Measurements from ENCODE around the gene SMIM24. TPM values are rescaled to one million over a fixed set of nuclear protein-coding genes. Genes with fewer than 3 reads are reported as not detected.
A peak's percentile ranks its signal among the peaks of the same experiment; 100 is the strongest.
"Not testable (repeated sequence)": the region's sequence is repeated elsewhere in the genome, so short reads cannot be mapped to it uniquely, and the experiment has no call there.

Gene SMIM24
- total RNA-seq, 1 donor from 2014 or later, result not detected

DNA sequence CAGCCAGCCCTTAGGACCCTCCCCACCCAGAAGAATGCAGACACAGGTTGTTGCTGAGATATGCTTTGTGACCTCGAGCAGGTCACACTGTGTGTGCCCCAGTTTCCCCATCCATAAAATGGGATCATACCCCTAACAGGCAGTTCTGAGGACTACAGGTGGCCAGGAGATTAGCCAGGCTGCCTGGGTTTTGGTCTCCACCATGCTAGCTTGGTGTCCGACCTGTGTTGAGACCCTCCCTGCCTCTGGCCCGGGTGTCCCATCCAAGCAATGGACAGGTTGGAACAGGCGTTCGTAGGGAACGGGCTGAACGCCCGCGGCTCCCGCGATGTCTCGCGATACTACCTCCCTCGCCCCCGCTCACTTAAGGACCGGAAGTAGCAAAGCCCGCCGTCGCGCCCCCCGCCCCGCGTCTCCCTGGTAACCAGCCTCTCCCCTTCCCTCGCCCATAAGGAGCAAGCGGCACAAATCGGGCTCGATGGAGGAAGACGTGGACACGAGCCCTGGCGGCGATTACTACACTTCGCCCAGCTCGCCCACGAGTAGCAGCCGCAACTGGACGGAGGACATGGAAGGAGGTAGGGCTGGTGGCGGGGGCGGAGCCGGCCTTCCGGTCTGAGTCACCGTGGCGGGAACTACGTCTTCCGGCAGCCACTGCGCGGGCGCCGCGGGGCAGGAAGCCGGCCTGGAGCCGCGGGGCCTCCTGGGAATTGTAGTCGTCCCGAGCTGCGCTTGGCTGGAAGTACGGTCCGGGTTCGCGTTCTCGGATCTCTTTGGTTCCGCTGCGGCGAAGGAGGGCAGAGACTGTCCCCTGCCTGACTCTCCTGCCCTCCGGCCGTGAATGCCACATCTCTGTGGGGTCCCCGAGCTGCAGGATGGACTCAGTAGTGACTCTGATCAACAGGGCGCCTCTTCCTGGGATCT is 45.4 kb downstream of the SMIM24 start:
- DNase-seq (ENCODE audit: low read depth in 2 of 2), result peak; percentile 84 to 96

DNA sequence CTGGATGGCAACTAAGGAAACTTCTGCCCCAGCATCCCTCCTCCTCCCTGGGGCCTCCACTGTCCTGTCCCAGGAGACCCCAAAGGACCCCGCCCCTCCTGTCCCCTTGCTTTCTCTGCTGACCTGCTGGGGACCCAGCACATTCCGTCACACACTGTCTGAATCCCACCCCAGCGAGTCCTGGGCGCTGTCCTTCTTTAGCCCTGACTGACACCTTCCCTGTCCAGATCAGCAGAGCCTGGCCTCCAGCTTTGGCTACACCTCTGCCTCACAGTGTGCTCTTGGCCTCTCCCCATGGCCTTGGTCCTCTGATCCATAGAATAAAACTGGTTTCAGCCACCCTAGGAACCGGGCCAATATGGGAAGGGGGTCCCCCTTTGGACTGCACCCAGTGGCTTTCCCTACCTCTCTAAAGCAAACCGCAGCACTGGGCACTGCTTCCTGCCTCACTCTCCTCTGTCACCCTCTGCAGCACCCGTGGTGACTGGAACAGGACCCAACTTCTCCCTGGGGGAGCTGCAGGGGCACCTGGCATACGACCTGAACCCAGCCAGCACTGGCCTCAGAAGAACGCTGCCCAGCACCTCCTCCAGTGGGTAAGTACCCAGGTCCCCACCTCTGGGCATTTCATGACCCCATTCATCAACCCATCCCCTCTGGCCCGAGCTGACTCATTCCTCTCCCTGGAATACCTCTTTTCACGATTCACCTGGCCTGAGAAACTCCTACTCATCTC is 46.4 kb downstream of the SMIM24 start:
- DNase-seq (ENCODE audit: low read depth in 2 of 2), result no peak

DNA sequence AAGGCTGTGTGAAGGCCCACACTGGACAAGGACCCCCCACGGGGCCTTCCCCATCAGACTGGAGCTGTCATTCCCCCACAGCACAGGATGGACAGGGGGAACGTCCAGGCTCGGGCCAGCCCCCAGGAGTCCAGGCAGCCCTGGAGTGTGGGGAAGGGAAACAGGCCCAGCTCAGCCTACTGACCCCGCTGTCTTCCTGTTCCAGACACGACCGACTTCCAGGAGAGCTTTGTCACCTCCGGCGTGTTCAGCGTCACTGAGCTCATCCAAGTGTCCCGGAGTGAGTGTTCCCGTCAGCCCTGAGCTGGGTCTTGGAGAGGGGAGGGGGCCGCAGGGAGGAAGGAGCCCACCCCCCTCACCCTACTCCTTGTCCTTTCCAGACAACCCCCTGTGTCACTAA is 47.0 kb downstream of the SMIM24 start:
- peak in 1 of 2 donors; percentile 63 for DNase-seq (ENCODE audit: low read depth in 2 of 2)

DNA sequence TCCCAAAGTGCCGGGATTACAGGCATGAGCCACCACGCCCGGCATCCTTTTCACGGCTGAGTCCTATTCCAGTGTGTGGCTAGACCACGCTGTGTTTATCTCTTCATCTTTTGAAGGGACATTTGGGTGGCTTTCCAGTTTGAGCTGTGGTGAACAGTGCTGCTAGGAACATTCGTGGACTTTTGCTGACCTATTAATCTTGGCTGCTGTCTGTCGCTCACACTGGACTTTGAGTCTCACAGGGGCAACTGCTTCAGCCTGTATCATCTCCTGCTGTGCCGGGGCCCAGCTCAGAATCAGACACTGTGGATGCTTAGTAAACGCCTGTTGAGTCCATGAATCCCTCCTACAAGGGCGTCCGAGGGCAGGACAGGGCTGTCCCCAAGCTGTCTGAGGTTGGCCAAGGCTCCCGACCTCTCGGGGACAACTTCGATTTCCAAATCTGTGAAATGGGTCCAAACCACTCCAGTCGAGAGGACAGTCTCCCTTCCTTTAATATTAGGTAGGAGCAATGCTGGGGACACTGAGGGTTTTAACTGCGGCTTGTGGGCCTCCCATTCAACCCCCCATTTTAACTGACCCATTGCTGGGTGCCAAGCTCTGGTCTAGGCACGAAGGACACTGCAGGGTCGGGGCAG is 48.4 kb downstream of the SMIM24 start:
- no peak for DNase-seq (ENCODE audit: low read depth in 2 of 2)

DNA sequence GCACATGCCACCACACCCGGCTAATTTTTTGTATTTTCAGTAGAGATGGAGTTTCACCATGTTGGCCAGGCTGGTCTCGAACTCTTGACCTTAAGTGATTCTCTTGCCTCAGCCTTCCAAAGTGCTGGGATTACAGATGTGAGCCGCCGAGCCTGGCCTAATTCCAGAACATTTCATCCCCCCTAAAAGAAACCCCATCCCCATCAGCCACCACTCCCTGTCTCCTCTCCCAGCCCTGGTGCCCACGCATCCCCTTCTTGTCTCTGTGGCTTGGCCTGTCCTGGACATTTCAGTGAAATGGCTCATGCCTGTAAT is 50.0 kb downstream of the SMIM24 start:
- DNase-seq (ENCODE audit: low read depth in 2 of 2), result not testable (repeated sequence)

DNA sequence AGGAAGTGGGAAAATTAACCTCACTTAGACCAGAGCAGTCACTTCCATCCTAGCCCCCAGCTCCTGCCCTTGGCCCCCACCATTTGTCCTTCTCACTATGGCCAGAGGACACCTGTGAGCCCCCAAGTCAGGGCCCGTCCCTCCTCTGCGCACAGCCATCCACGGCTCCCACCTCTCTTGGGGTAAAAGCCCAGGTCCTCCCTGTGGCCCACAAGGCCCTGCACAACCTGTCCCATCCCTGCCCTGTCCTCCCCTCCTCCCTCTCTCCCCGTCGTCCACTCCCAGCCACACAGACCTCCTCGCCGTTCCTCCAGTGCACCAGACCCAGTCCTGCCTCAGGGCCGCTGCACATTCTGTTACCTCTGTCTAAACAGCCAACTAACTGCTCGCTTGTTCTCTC is 53.9 kb downstream of the SMIM24 start:
- no peak for DNase-seq (ENCODE audit: low read depth in 2 of 2)

Other genes starting within 250 kb of the SMIM24 start
- 11.9 and 18.2 TPM in 2 replicates for gene NFIC, start 113.9 kb downstream of the SMIM24 start, total RNA-seq
- not detected in 2 replicates for gene SMIM44, start 2.9 kb upstream of the SMIM24 start, total RNA-seq
- 8.6 and 13.9 TPM in 2 replicates for gene DOHH, start 20.1 kb upstream of the SMIM24 start, total RNA-seq
- 28.4 and 29.8 TPM in 2 replicates for gene FZR1, start 25.8 kb upstream of the SMIM24 start, total RNA-seq
- not detected in 2 replicates for gene TEKTIP1, start 58.6 kb upstream of the SMIM24 start, total RNA-seq
- gene MFSD12, start 77.1 kb upstream of the SMIM24 start, total RNA-seq, result 53.8 and 78.4 TPM in 2 replicates
- gene HMG20B, start 92.4 kb upstream of the SMIM24 start, total RNA-seq, result 58.9 and 73.7 TPM in 2 replicates
- gene GIPC3, start 105.0 kb upstream of the SMIM24 start, total RNA-seq, result 0.77 and 1.4 TPM in 2 replicates
- gene TBXA2R, start 126.3 kb upstream of the SMIM24 start, total RNA-seq, result 1.9 and 2.1 TPM in 2 replicates
- 18.6 and 25.8 TPM in 2 replicates for gene CACTIN, start 146.3 kb upstream of the SMIM24 start, total RNA-seq
- 19.4 and 42.0 TPM in 2 replicates for gene PIP5K1C, start 219.9 kb upstream of the SMIM24 start, total RNA-seq
- gene TJP3, start 227.9 kb upstream of the SMIM24 start, total RNA-seq, result under 0.01 TPM in 2 replicates